Prostate gland (tissue), 2 donors: ENCODE measurements around the gene UCP2. TPM values are rescaled to one million over a fixed set of nuclear protein-coding genes. Genes with fewer than 3 reads are reported as not detected.

ENCODE experiments used
- DNase-seq: peaks from one replicate; pipeline ENCODE4 v3.0.0-alpha.2; 2019; ENCODE audit warnings: low spot score
- H3K27ac ChIP-seq, 2 donors: fragments of 200-600 bp; sonication (generic); 2 replicates each; pipeline ENCODE4 v1.5.1; 2017 to 2019
- H3K27me3 ChIP-seq: fragments of 200-600 bp; sonication (generic); replicated peaks from 2 replicates; pipeline ENCODE4 v1.5.1; 2019; ENCODE audit not compliant: insufficient read depth
- H3K36me3 ChIP-seq, 2 donors: fragments of 200-600 bp; sonication (generic); 1 replicate in 1 of 2; 2 replicates in 1 of 2; pipeline versions ENCODE4 v1.5.1 to v1.8.1; 2017 to 2019
- H3K4me1 ChIP-seq: fragments of 200-600 bp; sonication (generic); replicated peaks from 2 replicates; pipeline ENCODE4 v1.5.1; 2019
- H3K4me3 ChIP-seq, 2 donors: fragments of 200-600 bp; sonication (generic); 2 replicates each; pipeline ENCODE4 v1.5.1; 2017 to 2019
- H3K9me3 ChIP-seq: fragments of 200-600 bp; sonication (generic); 2 replicates; pipeline ENCODE4 v1.5.1; 2017
- CTCF ChIP-seq, 4 experiments: fragments of 200-600 bp in 2 of 4; fragments of 450-650 bp in 2 of 4; sonication (generic) in 2 of 4; IDR thresholded peaks; 1 replicate in 3 of 4; 2 replicates in 1 of 4; pipeline ENCODE4 v1.5.1; 2016 to 2019; ENCODE audit warnings: antibody characterized with exemption in 4 of 4, mild to moderate bottlenecking in 2 of 4, moderate library complexity in 2 of 4
- POLR2A ChIP-seq: fragments of 450-650 bp; IDR thresholded peaks from one replicate; pipeline ENCODE4 v1.6.1; 2016; ENCODE audit warnings: antibody characterized with exemption, mild to moderate bottlenecking
- POLR2AphosphoS5 ChIP-seq: sonication (generic); formaldehyde crosslinking; IDR thresholded peaks from one replicate; pipeline ENCODE4 v1.6.1; 2017; ENCODE audit warnings: antibody characterized with exemption
- WGBS: methylation state at CpG from one replicate; pipeline ENCODE4 v1.1.5; 2018; 5-methylcytosine and 5-hydroxymethylcytosine counted together
- intact Hi-C: fragments of 100-400 bp; cut with DNase I; formaldehyde crosslinking; loops from one replicate; pipeline ENCODE4 v1.14.2; 2022
- total RNA-seq, 2 donors: library from RNA; depleted of rRNA; stranded (reverse); fragments of >200 nt; gene quantifications; one replicate each; pipeline ENCODE4 v1.1.0, GENCODE V29; 2016

The UCP2 gene
- total RNA-seq, 2 donors from 2014 or later, result 13.6 to 23.1 TPM

GRCh38 chr11:73971175-73971719 is 11.4 kb downstream of the UCP2 start:
- DNase-seq, result no peak
- Histone ChIP-seq H3K4me3 (no peak overlapping the region), H3K4me1 (no peaks in the 10 kb centered on the region), H3K36me3 (no peaks in the 10 kb centered on the region), H3K27me3 (no peaks in the 10 kb centered on the region), H3K27ac (no peak overlapping the region), H3K9me3 (no peaks in the 10 kb centered on the region)
- no peak for TF ChIP-seq CTCF (IDR thresholded peaks at IDR 0.05)
- TF ChIP-seq POLR2A, result no peak
- no peak for TF ChIP-seq POLR2AphosphoS5
- WGBS, result 82% methylated on average over 6 of the region's 6 CpGs
- intact Hi-C loops, result no loop called here

DNA sequence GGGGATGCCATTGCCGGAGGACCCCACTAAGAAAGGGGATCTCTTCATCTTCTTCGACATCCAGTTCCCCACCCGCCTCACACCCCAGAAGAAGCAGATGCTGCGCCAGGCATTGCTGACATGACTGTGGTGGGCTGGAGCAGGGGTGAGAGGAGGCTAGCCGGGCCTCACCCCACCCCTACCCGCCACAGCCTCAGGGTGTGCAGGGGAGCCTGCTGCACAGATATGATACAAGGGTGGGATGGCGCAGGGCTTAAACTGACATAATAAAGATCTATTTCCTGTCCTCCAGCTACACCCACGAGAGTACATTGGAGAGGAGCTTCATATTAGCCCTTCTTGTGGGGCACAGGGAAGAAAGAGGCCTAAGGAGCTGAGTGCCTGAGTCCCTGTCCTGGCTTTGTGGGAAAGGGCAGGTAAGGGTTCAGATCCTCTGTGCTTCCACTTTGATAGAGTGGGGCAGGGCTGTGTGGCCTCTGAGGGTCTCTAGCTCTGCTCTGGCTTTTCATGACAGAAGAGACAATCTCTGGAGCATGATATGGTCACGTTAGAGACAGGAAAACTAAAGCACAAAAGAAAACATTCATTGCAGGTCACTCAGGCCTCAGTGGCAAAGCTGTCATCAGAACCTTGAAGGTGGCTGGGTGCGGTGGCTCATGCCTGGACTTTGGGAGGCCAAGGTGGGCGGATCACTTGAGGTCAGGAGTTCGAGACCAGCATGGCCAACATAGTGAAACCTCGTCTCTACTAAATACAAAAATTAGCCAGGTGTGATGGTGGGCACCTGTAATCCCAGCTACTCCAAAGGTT is 12.4 kb downstream of the UCP2 start:
- TF ChIP-seq CTCF (IDR thresholded peaks at IDR 0.05) (no peak), POLR2A (no peak)
- 86% methylated on average over 13 of the region's 13 CpGs for WGBS

DNA sequence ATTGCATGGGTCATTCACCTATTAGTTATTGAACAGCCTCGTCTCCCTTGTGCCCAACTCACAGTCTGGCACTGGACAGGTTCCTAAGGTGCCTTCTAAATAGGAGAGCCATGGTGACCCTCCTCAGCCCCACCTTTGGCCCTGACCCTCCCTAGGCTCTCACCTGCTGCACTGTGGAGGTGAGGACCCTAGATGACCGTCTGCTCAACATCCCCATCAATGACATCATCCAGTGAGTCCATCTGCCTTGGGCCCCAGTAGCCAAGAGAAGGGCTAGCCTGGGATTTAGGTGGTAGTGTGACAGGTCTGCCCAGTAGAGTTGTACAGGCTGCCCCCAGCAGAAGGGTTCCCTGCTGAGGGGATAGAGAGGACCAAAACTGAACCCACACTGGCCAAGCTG is 13.6 kb downstream of the UCP2 start:
- no peak overlapping the region for H3K27ac ChIP-seq
- no peaks in the 10 kb centered on the region for H3K36me3 ChIP-seq
- intact Hi-C loops, result loop anchor here (10.0 kb wide), 1 partner anchor 276 kb away; no protein-coding TSS in a partner anchor
- no peaks in the 10 kb centered on the region for H3K27me3 ChIP-seq
- H3K9me3 ChIP-seq, result no peaks in the 10 kb centered on the region
- no peak for DNase-seq
- no peak overlapping the region for H3K4me3 ChIP-seq
- H3K4me1 ChIP-seq, result no peaks in the 10 kb centered on the region
- WGBS, result 93% methylated on average over 2 of the region's 2 CpGs
- TF ChIP-seq CTCF (IDR thresholded peaks at IDR 0.05), result no peak
- TF ChIP-seq POLR2AphosphoS5, result no peak
- TF ChIP-seq POLR2A, result no peak

More for the DNA sequence above, 12.4 kb downstream of the UCP2 start:
- Histone ChIP-seq H3K27me3 (no peaks in the 10 kb centered on the region), H3K4me1 (no peaks in the 10 kb centered on the region), H3K27ac (no peak overlapping the region), H3K36me3 (no peaks in the 10 kb centered on the region), H3K9me3 (no peaks in the 10 kb centered on the region), H3K4me3 (no peak overlapping the region)
- intact Hi-C loops, result loop anchor here (10.0 kb wide), 1 partner anchor 275 kb away; no protein-coding TSS in a partner anchor
- DNase-seq, result no peak

DNA sequence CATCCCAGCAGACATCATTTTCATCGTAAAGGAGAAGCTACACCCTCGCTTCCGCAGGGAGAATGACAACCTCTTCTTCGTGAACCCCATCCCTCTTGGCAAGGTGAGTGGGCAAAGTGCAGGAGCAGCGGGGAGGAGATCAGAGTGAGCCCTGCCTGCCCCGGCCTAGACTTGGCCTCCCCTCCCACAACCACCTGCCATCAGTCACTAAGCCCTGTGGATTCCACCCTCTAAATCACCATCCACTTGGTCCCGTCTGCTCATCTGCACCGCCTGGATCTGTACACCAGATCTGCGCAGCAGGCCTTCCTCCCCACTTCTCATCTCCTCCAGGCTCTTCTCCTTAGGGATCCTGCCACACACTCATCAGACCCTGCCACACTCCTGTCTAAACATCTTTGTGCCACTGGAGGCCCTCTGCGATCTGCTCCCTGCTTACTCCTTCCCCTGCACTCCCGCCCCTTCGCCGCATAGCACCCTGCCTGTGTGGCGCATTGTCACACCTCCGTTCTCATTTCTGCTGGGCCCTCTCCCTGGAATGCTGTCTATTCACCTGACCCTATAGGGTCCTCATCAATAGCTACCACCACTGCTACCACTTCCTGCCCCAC is 14.2 kb downstream of the UCP2 start:
- 88% methylated on average over 15 of the region's 15 CpGs for WGBS
- Histone ChIP-seq H3K9me3 (no peaks in the 10 kb centered on the region), H3K27ac (no peak overlapping the region), H3K4me1 (no peaks in the 10 kb centered on the region), H3K4me3 (no peak overlapping the region), H3K27me3 (no peaks in the 10 kb centered on the region), H3K36me3 (no peaks in the 10 kb centered on the region)
- intact Hi-C loops, result loop anchor here (10.0 kb wide), 1 partner anchor 276 kb away; no protein-coding TSS in a partner anchor
- TF ChIP-seq POLR2A, result no peak
- TF ChIP-seq CTCF (IDR thresholded peaks at IDR 0.05), result no peak
- TF ChIP-seq POLR2AphosphoS5, result no peak
- DNase-seq, result no peak
